HEK293 (cell line): Measurements from ENCODE around the gene SYNE3.

ENCODE experiments used
- CTCF ChIA-PET: fragments of 350-600 bp; formaldehyde crosslinking; extraction: SDS; loops from one replicate; lab custom pipeline; 2021; ENCODE audit warnings: antibody characterized with exemption; lab: Yijun Ruan, JAX
- POLR2A ChIA-PET: fragments of 300-600 bp; formaldehyde crosslinking; extraction: SDS; loops from one replicate; lab custom pipeline; 2020; ENCODE audit warnings: antibody characterized with exemption, inconsistent platforms; lab: Yijun Ruan, JAX
- H3K27ac ChIP-seq: fragments of 200-500 bp; sonication (Bioruptor generic); 2 replicates; pipeline ENCODE4 v1.5.1; 2014; ENCODE audit warnings: low read depth, low read length, control low read depth, inconsistent platforms; ENCODE audit errors: extremely low read depth
- H3K36me3 ChIP-seq, 2 experiments: fragments of 200-500 bp in 1 of 2; sonication (Bioruptor generic) in 1 of 2; 1 replicate in 1 of 2; 2 replicates in 1 of 2; pipeline ENCODE4 v1.5.1; 2014 to 2017; ENCODE audit warnings: inconsistent platforms in 2 of 2, low read length in 2 of 2; ENCODE audit not compliant: control insufficient read depth in 2 of 2, insufficient read depth in 1 of 2
- H3K4me1 ChIP-seq: fragments of 200-500 bp; sonication (Bioruptor generic); 2 replicates; pipeline ENCODE4 v1.5.1; 2014; ENCODE audit warnings: mild to moderate bottlenecking, low read length, inconsistent platforms; ENCODE audit not compliant: control insufficient read depth, insufficient read depth
- H3K4me3 ChIP-seq: 2 replicates; pipeline ENCODE4 v1.5.1; 2011; ENCODE audit warnings: low read depth, mild to moderate bottlenecking, control low read depth, low read length, moderate library complexity
- H3K9me3 ChIP-seq: fragments of 200-500 bp; sonication (Bioruptor generic); 2 replicates; pipeline ENCODE4 v1.5.1; 2014; ENCODE audit warnings: low read depth, low read length, inconsistent platforms; ENCODE audit not compliant: control insufficient read depth, insufficient read depth
- GLI2 ChIP-seq: fragments of 450-650 bp; formaldehyde crosslinking; IDR thresholded peaks from 2 replicates; pipeline ENCODE4; 2017; ENCODE audit warnings: missing biosample characterization, missing genetic modification characterization, low read depth, borderline replicate concordance
- PATZ1 ChIP-seq: fragments of 450-650 bp; formaldehyde crosslinking; IDR thresholded peaks from 2 replicates; pipeline ENCODE4 v1.5.1; 2016; ENCODE audit warnings: missing biosample characterization, missing genetic modification characterization
- TCF7L2 ChIP-seq: IDR thresholded peaks from 2 replicates; pipeline ENCODE4 v1.6.1; 2011; ENCODE audit warnings: low read depth, mild to moderate bottlenecking, inconsistent platforms, low read length, moderate library complexity, borderline replicate concordance
- ZBTB21 ChIP-seq: fragments of 450-650 bp; formaldehyde crosslinking; IDR thresholded peaks from 2 replicates; pipeline ENCODE4 v1.5.1; 2017; ENCODE audit warnings: missing biosample characterization, missing genetic modification characterization
- ZBTB48 ChIP-seq: fragments of 450-650 bp; formaldehyde crosslinking; IDR thresholded peaks from 2 replicates; pipeline ENCODE4 v1.5.1; 2016; ENCODE audit warnings: missing biosample characterization, missing genetic modification characterization
- ZBTB6 ChIP-seq: fragments of 450-650 bp; formaldehyde crosslinking; IDR thresholded peaks from 2 replicates; pipeline ENCODE4 v1.5.1; 2017; ENCODE audit warnings: missing biosample characterization, missing genetic modification characterization
- ZFP3 ChIP-seq: fragments of 450-650 bp; formaldehyde crosslinking; IDR thresholded peaks from 2 replicates; pipeline ENCODE4 v1.5.1; 2016; ENCODE audit warnings: low read depth, missing biosample characterization, missing genetic modification characterization
- ZFP37 ChIP-seq: fragments of 450-650 bp; formaldehyde crosslinking; IDR thresholded peaks from 2 replicates; pipeline ENCODE4 v1.5.1; 2016; ENCODE audit warnings: missing biosample characterization, missing genetic modification characterization
- ZNF114 ChIP-seq: fragments of 450-650 bp; formaldehyde crosslinking; IDR thresholded peaks from 2 replicates; pipeline ENCODE4 v1.5.0; 2017; ENCODE audit warnings: missing biosample characterization, missing genetic modification characterization
- ZNF121 ChIP-seq: fragments of 450-650 bp; formaldehyde crosslinking; IDR thresholded peaks from 2 replicates; pipeline ENCODE4 v1.5.1; 2016; ENCODE audit warnings: missing biosample characterization, missing genetic modification characterization
- ZNF169 ChIP-seq: fragments of 450-650 bp; formaldehyde crosslinking; IDR thresholded peaks from 2 replicates; pipeline ENCODE4 v1.5.1; 2016; ENCODE audit warnings: missing biosample characterization, missing genetic modification characterization
- ZNF174 ChIP-seq: fragments of 450-650 bp; formaldehyde crosslinking; IDR thresholded peaks from 2 replicates; pipeline ENCODE4 v1.5.0; 2017; ENCODE audit warnings: missing biosample characterization, mild to moderate bottlenecking, missing genetic modification characterization
- ZNF175 ChIP-seq: fragments of 450-650 bp; formaldehyde crosslinking; IDR thresholded peaks from 2 replicates; pipeline ENCODE4 v1.5.1; 2016; ENCODE audit warnings: missing biosample characterization, missing genetic modification characterization
- ZNF350 ChIP-seq: fragments of 450-650 bp; formaldehyde crosslinking; IDR thresholded peaks from 2 replicates; pipeline ENCODE4 v1.5.0; 2017; ENCODE audit warnings: missing biosample characterization, mild to moderate bottlenecking, missing genetic modification characterization
- ZNF354C ChIP-seq: fragments of 450-650 bp; formaldehyde crosslinking; IDR thresholded peaks from 2 replicates; pipeline ENCODE4 v1.5.1; 2016; ENCODE audit warnings: missing biosample characterization, missing genetic modification characterization, low read depth, borderline replicate concordance
- ZNF404 ChIP-seq: fragments of 450-650 bp; formaldehyde crosslinking; IDR thresholded peaks from 2 replicates; pipeline ENCODE4 v1.5.1; 2017; ENCODE audit warnings: missing biosample characterization, missing genetic modification characterization
- ZNF473 ChIP-seq: fragments of 450-650 bp; formaldehyde crosslinking; IDR thresholded peaks from 2 replicates; pipeline ENCODE4 v1.5.1; 2017; ENCODE audit warnings: missing biosample characterization, missing genetic modification characterization
- ZNF529 ChIP-seq: fragments of 450-650 bp; formaldehyde crosslinking; IDR thresholded peaks from 2 replicates; pipeline ENCODE4 v1.5.1; 2017; ENCODE audit warnings: missing genetic modification characterization, missing biosample characterization; ENCODE audit not compliant: insufficient replicate concordance
- ZNF548 ChIP-seq: fragments of 450-650 bp; formaldehyde crosslinking; IDR thresholded peaks from 2 replicates; pipeline ENCODE4 v1.5.1; 2016; ENCODE audit warnings: missing biosample characterization, missing genetic modification characterization
- ZNF621 ChIP-seq: fragments of 450-650 bp; formaldehyde crosslinking; IDR thresholded peaks from 2 replicates; pipeline ENCODE4 v1.5.1; 2017; ENCODE audit warnings: missing biosample characterization, missing genetic modification characterization
- ZNF626 ChIP-seq: fragments of 450-650 bp; sonication (Bioruptor Pico); formaldehyde crosslinking; IDR thresholded peaks from 2 replicates; pipeline ENCODE4 v1.5.1; 2018; ENCODE audit warnings: missing biosample characterization, missing genetic modification characterization, inconsistent platforms
- ZNF658 ChIP-seq: fragments of 450-650 bp; formaldehyde crosslinking; IDR thresholded peaks from 2 replicates; pipeline ENCODE4; 2016; ENCODE audit warnings: missing biosample characterization, missing genetic modification characterization
- ZNF670 ChIP-seq: fragments of 450-650 bp; formaldehyde crosslinking; IDR thresholded peaks from 2 replicates; pipeline ENCODE4 v1.5.1; 2016; ENCODE audit warnings: missing biosample characterization, missing genetic modification characterization, low read depth
- ZSCAN23 ChIP-seq: fragments of 450-650 bp; formaldehyde crosslinking; IDR thresholded peaks from 2 replicates; pipeline ENCODE4 v1.5.1; 2016; ENCODE audit warnings: missing biosample characterization, missing genetic modification characterization
- TF ChIP-seq, protein P1 (sequence below): fragments of 450-650 bp; formaldehyde crosslinking; IDR thresholded peaks from 2 replicates; pipeline ENCODE4 v1.5.1; 2017; ENCODE audit warnings: missing biosample characterization, missing genetic modification characterization

The SYNE3 gene

GRCh38 chr14:95480887-95481226 is 35.6 kb downstream of the SYNE3 start:
- TF ChIP-seq ZNF621 (tag by site-specific recombination) (no peak), ZNF658 (tag by site-specific recombination) (no peak), ZNF175 (tag by site-specific recombination) (no peak), ZNF114 (tag by site-specific recombination) (no peak), ZNF350 (no peak), ZFP3 (tag by site-specific recombination) (no peak), ZNF529 (tag by site-specific recombination) (no peak), ZNF354C (tag by site-specific recombination) (no peak), PATZ1 (tag by site-specific recombination) (no peak)

GRCh38 chr14:95480109-95480886 is 36.2 kb downstream of the SYNE3 start:
- no peak overlapping the region for H3K4me3 ChIP-seq
- H3K36me3 ChIP-seq = no peaks in the 10 kb centered on the region
- ChIA-PET POLR2A (no interaction called here), CTCF (interaction anchor here (0.7 to 1.5 kb wide), 2 partner anchors 27 to 67 kb away, joined by 3 read pairs; no protein-coding TSS in a partner anchor)
- H3K9me3 ChIP-seq = no peaks in the 10 kb centered on the region
- H3K27ac ChIP-seq = no peak overlapping the region
- TF ChIP-seq ZSCAN23 = no peak
- no peak for TF ChIP-seq ZNF658 (tag by site-specific recombination)
- TF ChIP-seq ZBTB48 (tag by site-specific recombination) = no peak
- TF ChIP-seq ZBTB21 (tag by site-specific recombination) = no peak
- H3K4me1 ChIP-seq = peaks cover 3% of the 10 kb centered on the region; the same call in 1 of the 2 replicates

More at GRCh38 chr14:95480887-95481226, 35.6 kb downstream of the SYNE3 start:
- H3K4me3 ChIP-seq = no peak overlapping the region
- CTCF ChIA-PET = interaction anchor here (0.6 to 0.7 kb wide), 2 partner anchors 67 to 522 kb away, joined by 3 read pairs; no protein-coding TSS in a partner anchor
- no peaks in the 10 kb centered on the region for H3K9me3 ChIP-seq
- POLR2A ChIA-PET = no interaction called here
- no peak overlapping the region for H3K27ac ChIP-seq
- no peaks in the 10 kb centered on the region for H3K36me3 ChIP-seq
- H3K4me1 ChIP-seq = peaks cover 3% of the 10 kb centered on the region; the same call in 1 of the 2 replicates

- TF ChIP-seq ZNF626 (tag by site-specific recombination) (no peak), ZNF548 (tag by site-specific recombination) (no peak), ZNF121 (tag by site-specific recombination) (no peak), ZNF169 (tag by site-specific recombination) (no peak), TCF7L2 (no peak), ZNF404 (tag by site-specific recombination) (no peak), ZNF473 (no peak), ZNF670 (tag by site-specific recombination) (no peak), GLI2 (tag by site-specific recombination) (no peak), ZNF174 (tag by site-specific recombination) (no peak), ZFP37 (no peak), ZBTB6 (tag by site-specific recombination) (no peak)
- TF ChIP-seq, protein P1, sequence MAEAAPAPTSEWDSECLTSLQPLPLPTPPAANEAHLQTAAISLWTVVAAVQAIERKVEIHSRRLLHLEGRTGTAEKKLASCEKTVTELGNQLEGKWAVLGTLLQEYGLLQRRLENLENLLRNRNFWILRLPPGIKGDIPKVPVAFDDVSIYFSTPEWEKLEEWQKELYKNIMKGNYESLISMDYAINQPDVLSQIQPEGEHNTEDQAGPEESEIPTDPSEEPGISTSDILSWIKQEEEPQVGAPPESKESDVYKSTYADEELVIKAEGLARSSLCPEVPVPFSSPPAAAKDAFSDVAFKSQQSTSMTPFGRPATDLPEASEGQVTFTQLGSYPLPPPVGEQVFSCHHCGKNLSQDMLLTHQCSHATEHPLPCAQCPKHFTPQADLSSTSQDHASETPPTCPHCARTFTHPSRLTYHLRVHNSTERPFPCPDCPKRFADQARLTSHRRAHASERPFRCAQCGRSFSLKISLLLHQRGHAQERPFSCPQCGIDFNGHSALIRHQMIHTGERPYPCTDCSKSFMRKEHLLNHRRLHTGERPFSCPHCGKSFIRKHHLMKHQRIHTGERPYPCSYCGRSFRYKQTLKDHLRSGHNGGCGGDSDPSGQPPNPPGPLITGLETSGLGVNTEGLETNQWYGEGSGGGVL (tag by site-specific recombination) = no peak
- Histone ChIP-seq H3K4me1 (peaks cover 3% of the 10 kb centered on the region; the same call in 1 of the 2 replicates), H3K36me3 (no peaks in the 10 kb centered on the region), H3K4me3 (no peak overlapping the region), H3K27ac (no peak overlapping the region), H3K9me3 (no peaks in the 10 kb centered on the region)
- ChIA-PET POLR2A (no interaction called here), CTCF (interaction anchor here (0.5 to 1.5 kb wide), 3 partner anchors 27 to 504 kb away, joined by 3 to 4 read pairs (median 3); no protein-coding TSS in a partner anchor)
These were observed 37.0 kb downstream of the SYNE3 start for GRCh38 chr14:95479494-95479893.
